MCF 10A (cell line): Measurements from ENCODE around the gene ZNF319. TPM values are rescaled to one million over a fixed set of nuclear protein-coding genes. Genes with fewer than 3 reads are reported as not detected.
A peak's percentile ranks its signal among the peaks of the same experiment; 100 is the strongest.

Source experiments
- BruUV-seq: library from RNA; stranded (reverse); fragments of 400-500 nt; replicated peaks from 2 replicates; lab custom pipeline; 2021; lab: Mats Ljungman, UMichigan
- CTCF ChIA-PET: fragments of 300-600 bp; sonication (Branson Sonifier 250); formaldehyde crosslinking; extraction: SDS; loops from one replicate; lab custom pipeline; 2021; ENCODE audit warnings: antibody characterized with exemption, inconsistent platforms; lab: Yijun Ruan, JAX
- POLR2A ChIA-PET: fragments of 300-600, 350-650 bp; sonication (Branson Sonifier 250); formaldehyde crosslinking; extraction: SDS; loops from one replicate; lab custom pipeline; 2020; ENCODE audit warnings: antibody characterized with exemption, inconsistent platforms; lab: Yijun Ruan, JAX
- DNase-seq: peaks from one replicate; pipeline ENCODE4 v3.0.0-alpha.2; 2018; ENCODE audit not compliant: unreplicated experiment
- H3K27ac Mint-ChIP-seq: one replicate; pipeline ENCODE4 v1.8.0; 2022; ENCODE audit warnings: mild to moderate bottlenecking, low read depth, mixed read lengths; ENCODE audit not compliant: unreplicated experiment
- H3K27me3 Mint-ChIP-seq: one replicate; pipeline ENCODE4 v1.8.0; 2022; ENCODE audit warnings: mixed read lengths; ENCODE audit not compliant: insufficient read depth, unreplicated experiment
- H3K36me3 Mint-ChIP-seq: one replicate; pipeline ENCODE4 v1.8.0; 2022; ENCODE audit warnings: mild to moderate bottlenecking, moderate library complexity, mixed read lengths; ENCODE audit not compliant: insufficient read depth, unreplicated experiment
- H3K4me1 Mint-ChIP-seq: one replicate; pipeline ENCODE4 v1.8.0; 2022; ENCODE audit warnings: mixed read lengths; ENCODE audit not compliant: insufficient read depth, unreplicated experiment
- H3K4me3 Mint-ChIP-seq: one replicate; pipeline ENCODE4 v1.8.0; 2022; ENCODE audit warnings: mild to moderate bottlenecking, moderate library complexity, mixed read lengths; ENCODE audit not compliant: unreplicated experiment
- H3K9me3 Mint-ChIP-seq: one replicate; pipeline ENCODE4 v1.8.0; 2022; ENCODE audit warnings: mixed read lengths; ENCODE audit not compliant: unreplicated experiment
- intact Hi-C: fragments of 100-400 bp; cut with micrococcal nuclease; formaldehyde crosslinking; loops from 2 replicates; pipeline ENCODE4 v1.14.1; 2022
- total RNA-seq: library from RNA; stranded (reverse); gene quantifications from 2 replicates; pipeline ENCODE4 v1.2.3, GENCODE V29; 2022
- TF ChIP-seq, protein P1 (sequence below): fragments of 200-600 bp; IDR thresholded peaks from one replicate; pipeline ENCODE4 v1.8.0; 2022; ENCODE audit warnings: antibody characterized with exemption, mild to moderate bottlenecking; ENCODE audit not compliant: unreplicated experiment

Gene ZNF319
- total RNA-seq, 1 experiment from 2014 or later, result 12.6 TPM

DNA sequence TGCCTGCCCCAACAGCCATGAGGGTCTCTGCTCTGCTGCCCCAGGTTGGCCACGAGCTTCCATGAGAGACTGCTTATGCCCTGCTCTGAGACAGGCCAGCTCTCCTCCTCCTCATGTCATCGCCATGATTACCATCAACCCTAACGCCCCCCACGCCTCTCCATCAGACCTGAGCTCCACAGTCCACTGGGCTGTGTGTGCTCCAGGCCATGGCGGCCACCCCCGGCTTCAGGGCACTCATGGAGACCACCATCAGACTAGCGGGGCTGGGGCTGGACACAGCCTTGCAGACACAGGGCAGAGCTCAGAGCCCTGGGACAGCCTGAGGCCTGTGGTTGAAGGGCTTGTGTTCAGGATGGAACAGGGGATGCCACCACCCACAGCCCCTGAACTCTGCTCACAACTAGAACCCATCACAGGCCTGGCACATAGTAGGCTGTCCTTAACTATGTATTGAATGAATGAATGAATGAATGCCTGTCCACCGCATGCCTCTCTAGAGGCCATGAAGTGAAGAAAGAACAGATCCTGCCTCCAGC is 44.1 kb downstream of the ZNF319 start:
- no peaks in the 10 kb centered on the region for H3K9me3 Mint-ChIP-seq
- H3K36me3 Mint-ChIP-seq, result no peaks in the 10 kb centered on the region
- H3K27ac Mint-ChIP-seq, result no peak overlapping the region
- no peak for DNase-seq
- BruUV-seq, result no TSS peak
- ChIA-PET CTCF (interaction anchor here (0.6 to 1.2 kb wide), 8 partner anchors 9 to 380 kb away, joined by 3 to 6 read pairs (median 4); partner anchors contain the start of genes CNGB1 and ZNF319), POLR2A (interaction anchor here (0.5 to 1.8 kb wide), 4 partner anchors 31 to 221 kb away, joined by 3 to 7 read pairs (median 3); partner anchors contain the start of genes KATNB1 and ZNF319)
- TF ChIP-seq, protein P1, sequence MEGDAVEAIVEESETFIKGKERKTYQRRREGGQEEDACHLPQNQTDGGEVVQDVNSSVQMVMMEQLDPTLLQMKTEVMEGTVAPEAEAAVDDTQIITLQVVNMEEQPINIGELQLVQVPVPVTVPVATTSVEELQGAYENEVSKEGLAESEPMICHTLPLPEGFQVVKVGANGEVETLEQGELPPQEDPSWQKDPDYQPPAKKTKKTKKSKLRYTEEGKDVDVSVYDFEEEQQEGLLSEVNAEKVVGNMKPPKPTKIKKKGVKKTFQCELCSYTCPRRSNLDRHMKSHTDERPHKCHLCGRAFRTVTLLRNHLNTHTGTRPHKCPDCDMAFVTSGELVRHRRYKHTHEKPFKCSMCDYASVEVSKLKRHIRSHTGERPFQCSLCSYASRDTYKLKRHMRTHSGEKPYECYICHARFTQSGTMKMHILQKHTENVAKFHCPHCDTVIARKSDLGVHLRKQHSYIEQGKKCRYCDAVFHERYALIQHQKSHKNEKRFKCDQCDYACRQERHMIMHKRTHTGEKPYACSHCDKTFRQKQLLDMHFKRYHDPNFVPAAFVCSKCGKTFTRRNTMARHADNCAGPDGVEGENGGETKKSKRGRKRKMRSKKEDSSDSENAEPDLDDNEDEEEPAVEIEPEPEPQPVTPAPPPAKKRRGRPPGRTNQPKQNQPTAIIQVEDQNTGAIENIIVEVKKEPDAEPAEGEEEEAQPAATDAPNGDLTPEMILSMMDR, result no peak
- no peak overlapping the region for H3K4me3 Mint-ChIP-seq
- intact Hi-C loops, result no loop called here
- H3K27me3 Mint-ChIP-seq, result no peaks in the 10 kb centered on the region
- H3K4me1 Mint-ChIP-seq, result peaks cover 10% of the 10 kb centered on the region

DNA sequence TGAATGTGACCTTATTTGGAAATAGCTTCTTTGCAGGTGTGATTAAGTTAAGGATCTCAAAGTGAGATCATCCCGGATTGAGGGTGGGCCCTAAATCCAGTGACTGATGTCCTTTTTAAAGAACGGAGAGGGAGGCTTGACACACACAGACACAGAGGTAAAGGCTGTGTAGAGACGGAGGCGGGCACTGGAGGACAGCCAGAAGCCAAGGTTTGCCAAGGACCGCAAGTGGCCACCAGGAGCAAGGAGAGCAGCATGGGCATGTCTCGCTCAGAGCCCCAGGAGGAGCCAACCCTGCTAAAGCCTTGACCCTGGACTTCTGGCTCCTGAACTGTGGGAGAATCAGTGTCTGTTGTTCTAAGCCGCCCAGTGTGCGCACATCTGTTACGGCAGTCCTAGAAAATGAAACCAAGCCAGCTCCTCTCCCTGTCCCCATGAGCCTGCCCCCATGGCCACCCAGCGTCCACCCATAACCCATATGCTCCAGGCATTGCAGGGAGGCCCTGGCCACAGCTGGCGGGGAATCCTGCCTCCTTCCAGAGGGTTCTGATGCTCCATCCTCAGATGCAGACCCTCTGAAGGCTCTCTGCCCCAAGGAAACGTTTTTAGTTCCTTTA is 44.8 kb downstream of the ZNF319 start:
- H3K4me1 Mint-ChIP-seq, result peaks cover 10% of the 10 kb centered on the region
- peak overlapping the region; percentile 59 for H3K27ac Mint-ChIP-seq

DNA sequence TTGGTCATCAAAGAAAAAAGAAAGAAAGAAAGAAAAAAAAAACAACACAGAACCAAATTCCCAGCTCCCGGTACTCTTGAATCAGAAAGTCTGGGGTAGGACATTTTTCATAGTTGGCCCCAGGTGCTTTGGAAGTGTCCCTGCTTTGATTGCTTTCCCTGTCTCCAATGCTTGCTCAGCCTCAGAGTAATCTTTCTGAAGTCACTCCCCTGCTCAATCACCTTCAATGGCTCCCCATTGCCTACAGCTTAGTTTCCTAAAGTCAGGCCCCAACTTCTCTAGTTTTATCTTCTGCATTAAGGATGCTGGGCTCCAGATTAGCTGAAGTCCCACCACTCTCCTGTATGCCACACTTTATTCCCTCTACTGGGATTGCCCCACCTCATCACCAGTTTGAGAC is 46.6 kb downstream of the ZNF319 start:
- intact Hi-C loops, result no loop called here
- H3K4me1 Mint-ChIP-seq, result peaks cover 10% of the 10 kb centered on the region
- BruUV-seq, result no TSS peak
- H3K36me3 Mint-ChIP-seq, result no peaks in the 10 kb centered on the region
- H3K4me3 Mint-ChIP-seq, result no peak overlapping the region
- H3K27me3 Mint-ChIP-seq, result no peaks in the 10 kb centered on the region
- TF ChIP-seq, protein P1, result no peak
- no peak for DNase-seq
- CTCF ChIA-PET, result interaction anchor here (0.7 kb wide), 1 partner anchor 21 kb away, joined by 4 read pairs; no protein-coding TSS in a partner anchor
- H3K27ac Mint-ChIP-seq, result no peak overlapping the region
- POLR2A ChIA-PET, result no interaction called here
- H3K9me3 Mint-ChIP-seq, result no peaks in the 10 kb centered on the region

More for the DNA sequence above, 44.8 kb downstream of the ZNF319 start:
- H3K27me3 Mint-ChIP-seq, result no peaks in the 10 kb centered on the region
- TF ChIP-seq, protein P1, result no peak
- H3K4me3 Mint-ChIP-seq, result peak overlapping the region; percentile 13
- intact Hi-C loops, result no loop called here
- no TSS peak for BruUV-seq
- DNase-seq, result peak; percentile 75
- H3K36me3 Mint-ChIP-seq, result no peaks in the 10 kb centered on the region
- ChIA-PET CTCF (interaction anchor here (0.6 to 1.2 kb wide), 6 partner anchors 12 to 381 kb away, joined by 3 to 6 read pairs (median 3); partner anchors contain the start of gene ZNF319), POLR2A (interaction anchor here (0.5 to 1.8 kb wide), 4 partner anchors 30 to 220 kb away, joined by 3 to 7 read pairs (median 3); partner anchors contain the start of genes KATNB1 and ZNF319)
- H3K9me3 Mint-ChIP-seq, result no peaks in the 10 kb centered on the region

GRCh38 chr16:57952909-57953308 is 47.6 kb downstream of the ZNF319 start:
- H3K4me1 Mint-ChIP-seq, result peaks cover 10% of the 10 kb centered on the region
- no peaks in the 10 kb centered on the region for H3K36me3 Mint-ChIP-seq
- ChIA-PET POLR2A (no interaction called here), CTCF (interaction anchor here (0.6 kb wide), 2 partner anchors 237 to 559 kb away, joined by 3 read pairs; no protein-coding TSS in a partner anchor)
- no peak overlapping the region for H3K27ac Mint-ChIP-seq
- no TSS peak for BruUV-seq
- H3K4me3 Mint-ChIP-seq, result no peak overlapping the region
- intact Hi-C loops, result no loop called here
- TF ChIP-seq, protein P1, result no peak
- H3K27me3 Mint-ChIP-seq, result no peaks in the 10 kb centered on the region
- H3K9me3 Mint-ChIP-seq, result no peaks in the 10 kb centered on the region
- DNase-seq, result no peak
